Measurements from ENCODE around the gene RCOR1.
"Not testable (repeated sequence)": the region's sequence is repeated elsewhere in the genome, so short reads cannot be mapped to it uniquely, and the experiment has no call there.

RCOR1 gene

GRCh38 chr14:102574281-102575159 is 17.9 kb upstream of the RCOR1 start:
- no peak overlapping the region for H3K4me3 ChIP-seq (ENCODE audit: low read depth in 1 of 2, low read length in 1 of 2)
- H3K36me3 ChIP-seq = no peaks in the 10 kb centered on the region
- TF ChIP-seq CTCF (IDR thresholded peaks at IDR 0.05) = no peak
- peak overlapping the region; percentile 75 for H3K27ac ChIP-seq
- H3K9me3 ChIP-seq = no peaks in the 10 kb centered on the region
- peaks cover 28 to 30% of the 10 kb centered on the region in 2 experiments for H3K4me1 ChIP-seq (ENCODE audit: control insufficient read depth in 1 of 2, insufficient read depth in 1 of 2, low read depth in 1 of 2, low read length in 1 of 2)
- H3K27me3 ChIP-seq = no peaks in the 10 kb centered on the region

GRCh38 chr14:102575160-102575845 is 17.1 kb upstream of the RCOR1 start:
- no peaks in the 10 kb centered on the region for H3K9me3 ChIP-seq
- no peaks in the 10 kb centered on the region for H3K36me3 ChIP-seq
- no peak overlapping the region for H3K4me3 ChIP-seq (ENCODE audit: low read depth in 1 of 2, low read length in 1 of 2)
- no peak overlapping the region for H3K27ac ChIP-seq
- TF ChIP-seq CTCF (IDR thresholded peaks at IDR 0.05) = no peak
- no peaks in the 10 kb centered on the region for H3K27me3 ChIP-seq
- H3K4me1 ChIP-seq (ENCODE audit: control insufficient read depth in 1 of 2, insufficient read depth in 1 of 2, low read depth in 1 of 2, low read length in 1 of 2) = peaks cover 35 to 36% of the 10 kb centered on the region in 2 experiments

GRCh38 chr14:102575846-102576428 is 16.5 kb upstream of the RCOR1 start:
- H3K4me3 ChIP-seq (ENCODE audit: low read depth in 1 of 2, low read length in 1 of 2); H3K9me3 ChIP-seq; H3K27me3 ChIP-seq; H3K36me3 ChIP-seq; H3K27ac ChIP-seq: not testable (repeated sequence)
- H3K4me1 ChIP-seq (ENCODE audit: control insufficient read depth in 1 of 2, insufficient read depth in 1 of 2, low read depth in 1 of 2, low read length in 1 of 2) = peaks cover 35 to 36% of the 10 kb centered on the region in 2 experiments

GRCh38 chr14:102578821-102579220 is 13.6 kb upstream of the RCOR1 start:
- H3K4me1 ChIP-seq (ENCODE audit: control insufficient read depth in 1 of 2, insufficient read depth in 1 of 2, low read depth in 1 of 2, low read length in 1 of 2) = peaks cover 27 to 28% of the 10 kb centered on the region in 2 experiments
- H3K27ac ChIP-seq = no peak overlapping the region
- no peak overlapping the region for H3K4me3 ChIP-seq (ENCODE audit: low read depth in 1 of 2, low read length in 1 of 2)
- H3K9me3 ChIP-seq = no peaks in the 10 kb centered on the region
- TF ChIP-seq CTCF (IDR thresholded peaks at IDR 0.05) = no peak
- H3K27me3 ChIP-seq = no peaks in the 10 kb centered on the region
- H3K36me3 ChIP-seq = no peaks in the 10 kb centered on the region

GRCh38 chr14:102579696-102580549 is 12.5 kb upstream of the RCOR1 start:
- no peak overlapping the region for H3K4me3 ChIP-seq (ENCODE audit: low read depth in 1 of 2, low read length in 1 of 2)
- no peaks in the 10 kb centered on the region for H3K9me3 ChIP-seq
- H3K4me1 ChIP-seq (ENCODE audit: control insufficient read depth in 1 of 2, insufficient read depth in 1 of 2, low read depth in 1 of 2, low read length in 1 of 2) = peaks cover 22% of the 10 kb centered on the region in 2 experiments
- TF ChIP-seq CTCF (IDR thresholded peaks at IDR 0.05) = no peak
- H3K27ac ChIP-seq = no peak overlapping the region
- no peaks in the 10 kb centered on the region for H3K36me3 ChIP-seq
- no peaks in the 10 kb centered on the region for H3K27me3 ChIP-seq

All from neutrophil (primary cell).